Osteocyte (in vitro differentiated cells): ENCODE measurements around the gene SMCHD1. TPM values are rescaled to one million over a fixed set of nuclear protein-coding genes. Genes with fewer than 3 reads are reported as not detected.

ENCODE experiments used
- DNase-seq: peaks from one replicate; pipeline ENCODE4 v3.0.0; 2021; ENCODE audit warnings: mixed read lengths; ENCODE audit not compliant: unreplicated experiment; ENCODE audit errors: extremely low spot score
- H3K27ac Mint-ChIP-seq: one replicate; pipeline ENCODE4 v1.8.0; 2021; ENCODE audit warnings: mild to moderate bottlenecking, mixed read lengths; ENCODE audit not compliant: unreplicated experiment
- H3K27me3 Mint-ChIP-seq: one replicate; pipeline ENCODE4 v1.8.0; 2021; ENCODE audit warnings: mixed read lengths; ENCODE audit not compliant: unreplicated experiment
- H3K36me3 Mint-ChIP-seq: one replicate; pipeline ENCODE4 v1.8.0; 2021; ENCODE audit warnings: mixed read lengths; ENCODE audit not compliant: unreplicated experiment
- H3K4me1 Mint-ChIP-seq: one replicate; pipeline ENCODE4 v1.8.0; 2021; ENCODE audit warnings: mixed read lengths; ENCODE audit not compliant: unreplicated experiment
- H3K4me3 Mint-ChIP-seq: one replicate; pipeline ENCODE4 v1.8.0; 2021; ENCODE audit warnings: mild to moderate bottlenecking, moderate library complexity, mixed read lengths; ENCODE audit not compliant: unreplicated experiment
- H3K9me3 Mint-ChIP-seq: one replicate; pipeline ENCODE4 v1.8.0; 2021; ENCODE audit warnings: mixed read lengths; ENCODE audit not compliant: unreplicated experiment
- total RNA-seq: library from RNA; stranded (reverse); gene quantifications from 2 replicates; pipeline ENCODE4 v1.2.1, GENCODE V29; 2021
- TF ChIP-seq, protein P1 (sequence below): fragments of 200-600 bp; sonication (generic); IDR thresholded peaks from 2 replicates; pipeline ENCODE4 v1.5.0; 2021; ENCODE audit warnings: antibody characterized with exemption, mild to moderate bottlenecking, moderate library complexity

SMCHD1 gene
- total RNA-seq, 1 donor from 2014 or later = 58.1 TPM

DNA sequence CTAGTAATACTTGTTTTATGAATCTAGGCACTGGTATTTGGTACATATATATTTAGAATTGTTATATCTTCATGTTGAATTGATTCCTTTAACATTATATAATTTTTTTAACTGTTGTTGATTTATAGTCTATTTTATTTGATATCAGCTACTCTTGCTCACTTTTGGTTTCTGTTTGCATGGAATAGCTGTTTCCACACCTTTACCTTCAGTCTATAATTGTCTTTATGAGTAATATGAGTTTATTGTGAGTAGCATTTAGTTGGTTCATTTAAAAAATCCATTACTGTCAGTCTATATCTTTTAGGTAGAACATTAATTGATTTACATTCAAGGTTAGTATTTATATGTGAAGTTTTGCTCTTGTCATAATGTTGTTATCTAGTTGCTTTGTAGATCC lies 58.6 kb downstream of the SMCHD1 start:
- no peak for DNase-seq
- no peak overlapping the region for H3K27ac Mint-ChIP-seq
- H3K36me3 Mint-ChIP-seq = peaks cover 70% of the 10 kb centered on the region
- H3K9me3 Mint-ChIP-seq = no peaks in the 10 kb centered on the region
- no peaks in the 10 kb centered on the region for H3K4me1 Mint-ChIP-seq
- no peaks in the 10 kb centered on the region for H3K27me3 Mint-ChIP-seq
- H3K4me3 Mint-ChIP-seq = no peak overlapping the region
- TF ChIP-seq, protein P1, sequence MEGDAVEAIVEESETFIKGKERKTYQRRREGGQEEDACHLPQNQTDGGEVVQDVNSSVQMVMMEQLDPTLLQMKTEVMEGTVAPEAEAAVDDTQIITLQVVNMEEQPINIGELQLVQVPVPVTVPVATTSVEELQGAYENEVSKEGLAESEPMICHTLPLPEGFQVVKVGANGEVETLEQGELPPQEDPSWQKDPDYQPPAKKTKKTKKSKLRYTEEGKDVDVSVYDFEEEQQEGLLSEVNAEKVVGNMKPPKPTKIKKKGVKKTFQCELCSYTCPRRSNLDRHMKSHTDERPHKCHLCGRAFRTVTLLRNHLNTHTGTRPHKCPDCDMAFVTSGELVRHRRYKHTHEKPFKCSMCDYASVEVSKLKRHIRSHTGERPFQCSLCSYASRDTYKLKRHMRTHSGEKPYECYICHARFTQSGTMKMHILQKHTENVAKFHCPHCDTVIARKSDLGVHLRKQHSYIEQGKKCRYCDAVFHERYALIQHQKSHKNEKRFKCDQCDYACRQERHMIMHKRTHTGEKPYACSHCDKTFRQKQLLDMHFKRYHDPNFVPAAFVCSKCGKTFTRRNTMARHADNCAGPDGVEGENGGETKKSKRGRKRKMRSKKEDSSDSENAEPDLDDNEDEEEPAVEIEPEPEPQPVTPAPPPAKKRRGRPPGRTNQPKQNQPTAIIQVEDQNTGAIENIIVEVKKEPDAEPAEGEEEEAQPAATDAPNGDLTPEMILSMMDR = no peak

DNA sequence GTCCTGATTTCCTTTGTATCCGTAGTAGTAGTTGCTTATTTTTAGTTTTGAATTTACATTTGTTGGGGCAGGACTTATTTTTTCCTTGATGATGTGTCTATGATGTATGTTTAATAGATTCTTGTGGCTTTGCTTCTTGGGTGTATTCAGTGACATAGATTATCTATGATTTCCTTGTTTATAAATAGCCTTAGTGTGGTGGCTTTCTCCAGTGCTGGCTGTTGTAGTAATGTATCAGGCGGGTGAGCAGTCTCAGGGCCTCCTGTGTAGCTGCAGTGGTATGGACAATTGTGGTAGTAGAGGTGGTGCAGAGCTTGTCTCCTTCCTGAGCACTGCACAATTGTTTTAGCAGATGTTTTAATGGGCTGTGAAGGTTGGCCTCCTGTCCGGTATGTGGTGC lies 60.5 kb downstream of the SMCHD1 start:
- no peaks in the 10 kb centered on the region for H3K4me1 Mint-ChIP-seq

DNA sequence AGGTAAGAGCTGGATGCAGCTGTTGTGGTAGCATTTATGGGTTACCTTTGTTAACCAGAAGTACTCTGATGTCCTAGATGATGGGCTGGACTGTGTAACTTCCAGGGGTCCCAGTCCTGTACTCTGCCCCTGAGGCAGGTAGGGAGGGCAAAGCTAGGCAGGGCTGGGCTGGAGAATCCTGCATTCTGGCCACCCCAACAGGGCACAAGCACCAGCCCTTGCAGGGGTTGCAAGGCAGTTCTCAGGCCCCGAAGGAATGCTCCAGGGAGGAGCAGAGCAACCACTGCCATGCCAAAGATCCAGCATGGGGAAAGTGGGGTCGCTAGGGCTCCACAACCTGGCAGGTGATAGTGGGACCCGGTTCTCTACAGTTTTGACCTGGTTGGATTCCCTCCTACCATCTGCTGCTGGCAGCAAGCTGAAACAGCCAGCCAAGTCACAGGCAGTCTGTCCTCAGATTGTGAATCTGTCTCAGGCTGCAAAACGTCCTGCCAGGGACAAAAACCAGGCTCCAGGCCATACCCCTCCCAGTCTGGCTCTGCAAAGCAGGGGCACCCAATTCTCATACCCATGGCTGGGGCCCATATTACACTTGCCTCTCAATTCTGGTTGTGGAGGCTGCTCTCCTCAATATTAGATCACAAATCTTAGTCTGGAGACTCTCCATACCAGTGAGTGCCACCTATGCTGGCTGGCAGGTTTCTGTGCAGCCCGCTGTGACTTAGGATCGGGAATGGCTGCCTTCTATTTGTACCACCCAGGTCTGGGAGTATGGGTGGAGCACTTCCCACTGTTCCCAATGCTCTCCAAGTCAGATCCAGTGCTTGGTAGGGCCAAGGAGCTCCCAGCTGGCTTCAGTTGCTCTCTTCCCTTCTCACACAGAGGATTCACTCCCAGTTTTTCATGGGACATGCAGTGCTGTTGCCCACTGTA lies 61.1 kb downstream of the SMCHD1 start:
- peaks cover 75% of the 10 kb centered on the region for H3K36me3 Mint-ChIP-seq
- H3K27me3 Mint-ChIP-seq = no peaks in the 10 kb centered on the region
- no peaks in the 10 kb centered on the region for H3K4me1 Mint-ChIP-seq
- H3K4me3 Mint-ChIP-seq = no peak overlapping the region
- H3K9me3 Mint-ChIP-seq = no peaks in the 10 kb centered on the region
- no peak for DNase-seq
- no peak overlapping the region for H3K27ac Mint-ChIP-seq
- TF ChIP-seq, protein P1 = no peak

More for the DNA sequence above, 60.5 kb downstream of the SMCHD1 start:
- TF ChIP-seq, protein P1 = no peak
- no peaks in the 10 kb centered on the region for H3K9me3 Mint-ChIP-seq
- H3K27me3 Mint-ChIP-seq = no peaks in the 10 kb centered on the region
- no peak for DNase-seq
- H3K36me3 Mint-ChIP-seq = peaks cover 71% of the 10 kb centered on the region
- H3K4me3 Mint-ChIP-seq = no peak overlapping the region
- no peak overlapping the region for H3K27ac Mint-ChIP-seq

DNA sequence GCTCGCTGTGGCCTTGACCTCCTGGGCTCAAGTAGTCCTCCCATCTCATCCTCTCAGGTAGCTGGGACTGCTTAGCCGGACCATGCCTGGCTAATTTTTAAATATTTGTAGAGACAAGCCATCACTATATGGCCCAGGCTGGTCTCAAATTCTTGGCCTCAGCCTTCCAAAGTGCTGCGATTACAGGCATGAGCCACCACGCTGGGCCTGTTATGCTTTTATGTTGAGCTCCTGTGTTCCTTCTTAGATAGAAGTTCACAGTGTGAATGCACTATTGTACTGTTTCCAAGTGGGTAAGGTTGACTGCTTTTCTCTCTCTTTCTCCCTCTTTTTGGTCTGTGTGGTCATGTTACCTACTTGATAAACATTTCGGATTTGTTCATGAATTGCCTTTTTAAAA lies 61.9 kb downstream of the SMCHD1 start:
- Mint-ChIP-seq H3K27ac (no peak overlapping the region), H3K27me3 (no peaks in the 10 kb centered on the region), H3K4me1 (no peaks in the 10 kb centered on the region), H3K36me3 (peaks cover 69% of the 10 kb centered on the region), H3K4me3 (no peak overlapping the region), H3K9me3 (no peaks in the 10 kb centered on the region)
- TF ChIP-seq, protein P1 = no peak
- no peak for DNase-seq

DNA sequence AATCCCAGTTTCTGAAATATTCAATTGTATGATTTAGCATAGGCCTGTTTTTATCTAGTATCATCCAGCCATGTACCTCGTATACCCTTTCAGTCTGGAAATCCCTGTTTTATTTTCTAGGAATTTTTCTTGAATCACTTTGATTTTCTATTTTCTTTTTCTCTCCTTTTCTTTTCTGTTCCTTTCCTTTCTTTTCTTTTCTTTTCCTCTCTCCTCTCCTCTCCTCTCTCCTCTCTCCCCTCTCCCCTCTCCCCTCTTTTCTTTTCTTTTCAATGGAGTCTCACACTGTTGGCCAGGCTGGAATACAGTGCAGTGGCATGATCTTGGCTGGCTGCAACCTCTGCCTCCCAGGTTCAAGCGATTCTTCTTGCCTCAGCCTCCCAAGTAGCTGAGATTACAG lies 63.5 kb downstream of the SMCHD1 start:
- Mint-ChIP-seq H3K27ac (no peak overlapping the region), H3K9me3 (no peaks in the 10 kb centered on the region), H3K27me3 (no peaks in the 10 kb centered on the region), H3K36me3 (peaks cover 67% of the 10 kb centered on the region), H3K4me1 (no peaks in the 10 kb centered on the region), H3K4me3 (no peak overlapping the region)
- DNase-seq = no peak
- TF ChIP-seq, protein P1 = no peak
